Stimulated activated CD4-positive, alpha-beta T cell treated with anti-CD3 and anti-CD28 coated beads, Interleukin-12 subunit alpha, Interleukin-12 subunit beta, amount 100 ng/mL, for 24 hours (primary cell): ENCODE results near the gene SYT12.

ENCODE experiments used
- DNase-seq, 2 experiments: peaks; one replicate each; pipeline ENCODE4 v3.0.0-alpha.2; 2020; ENCODE audit warnings: low read depth in 2 of 2

Gene SYT12

DNA sequence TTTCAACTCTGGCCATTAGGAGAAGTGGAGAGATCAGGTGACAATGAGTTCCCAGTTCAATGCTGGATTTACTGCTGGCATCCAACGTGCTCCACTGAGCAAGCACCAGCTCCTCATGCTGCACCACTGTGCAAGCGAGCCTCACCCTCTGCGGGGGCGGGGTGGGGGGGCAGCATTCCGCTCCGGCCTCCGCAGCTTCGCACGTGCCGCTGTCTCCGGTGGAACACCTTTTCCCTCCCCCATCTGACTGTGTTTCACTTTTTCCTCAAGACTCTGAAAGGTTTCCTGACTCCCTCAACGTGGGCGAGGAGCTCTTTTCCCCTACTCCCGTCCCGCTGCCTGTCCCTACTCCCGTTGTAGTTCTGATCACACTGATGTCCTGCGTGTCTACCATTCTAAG lies 32.9 kb downstream of the SYT12 start:
- DNase-seq = no peak

DNA sequence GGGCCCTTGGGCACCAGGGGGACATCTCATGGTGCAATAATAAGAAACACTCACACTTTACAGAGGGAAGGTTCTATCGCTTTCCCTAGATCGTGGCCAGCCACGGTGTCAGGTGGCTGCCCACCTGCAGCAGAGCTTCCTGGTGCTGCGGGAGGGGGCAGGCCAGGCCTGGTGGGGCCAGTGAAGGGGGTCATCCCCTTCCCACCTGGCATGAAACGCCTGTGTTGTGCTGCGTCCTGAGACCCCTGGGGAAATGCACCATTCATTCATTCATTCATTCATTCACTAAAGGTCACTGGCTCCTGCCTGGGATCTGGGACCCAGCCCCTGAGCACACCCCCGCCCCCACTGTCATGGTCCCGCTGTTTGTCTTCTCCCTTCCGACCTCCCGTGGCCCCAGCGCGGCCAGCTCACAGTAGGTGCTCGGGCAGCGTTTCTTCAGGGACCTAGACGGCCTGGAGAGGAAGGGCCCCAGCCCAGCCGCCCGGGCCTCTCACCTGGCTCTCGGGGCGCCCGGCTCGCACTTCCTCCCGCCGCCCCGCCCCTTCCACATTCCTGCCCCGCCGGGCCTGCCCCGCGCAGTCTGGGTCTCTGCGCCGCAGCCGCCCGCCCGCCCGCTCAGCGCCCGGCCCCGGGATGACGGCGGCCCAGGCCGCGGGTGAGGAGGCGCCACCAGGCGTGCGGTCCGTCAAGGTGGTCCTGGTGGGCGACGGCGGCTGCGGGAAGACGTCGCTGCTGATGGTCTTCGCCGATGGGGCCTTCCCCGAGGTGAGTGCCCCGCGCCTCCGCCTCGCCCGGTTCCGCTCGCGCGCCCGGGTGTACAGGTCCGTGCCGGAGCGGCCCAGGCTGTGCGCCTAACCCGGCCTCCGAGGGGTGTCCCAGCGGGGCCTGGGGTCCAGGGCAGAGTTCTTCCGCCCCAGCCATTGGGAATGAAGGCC lies 33.6 kb downstream of the SYT12 start, which contains the start of gene RHOD:
RHOD (plus strand) TSS at position 581 of the 938 bp plus-strand sequence; CDS start at position 637, 56 bp downstream.
- DNase-seq = peak in 1 of 2 experiments; percentile 34

DNA sequence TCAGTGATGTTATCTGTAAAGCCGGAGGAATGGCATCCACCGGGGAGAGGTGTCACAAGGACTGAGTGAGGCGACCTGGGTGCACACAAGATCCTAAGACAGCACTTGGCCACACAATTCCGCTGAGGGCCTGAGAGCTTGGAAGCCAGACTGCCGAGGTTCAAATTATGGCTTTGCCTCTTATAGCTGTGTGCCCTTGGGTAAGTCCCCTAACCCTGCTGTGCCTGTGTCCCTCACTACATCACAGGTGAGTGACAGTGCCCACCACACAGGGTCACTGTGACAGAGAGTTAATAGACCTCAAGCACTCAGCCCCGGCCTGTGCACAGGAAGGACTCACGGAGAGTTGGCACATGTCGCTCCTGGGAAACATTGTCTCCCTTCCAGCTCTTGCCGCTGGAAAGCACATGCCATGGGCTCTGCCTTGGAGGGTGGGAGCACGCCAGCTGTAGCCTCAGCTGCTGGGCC lies 34.3 kb downstream of the SYT12 start:
- DNase-seq = no peak

DNA sequence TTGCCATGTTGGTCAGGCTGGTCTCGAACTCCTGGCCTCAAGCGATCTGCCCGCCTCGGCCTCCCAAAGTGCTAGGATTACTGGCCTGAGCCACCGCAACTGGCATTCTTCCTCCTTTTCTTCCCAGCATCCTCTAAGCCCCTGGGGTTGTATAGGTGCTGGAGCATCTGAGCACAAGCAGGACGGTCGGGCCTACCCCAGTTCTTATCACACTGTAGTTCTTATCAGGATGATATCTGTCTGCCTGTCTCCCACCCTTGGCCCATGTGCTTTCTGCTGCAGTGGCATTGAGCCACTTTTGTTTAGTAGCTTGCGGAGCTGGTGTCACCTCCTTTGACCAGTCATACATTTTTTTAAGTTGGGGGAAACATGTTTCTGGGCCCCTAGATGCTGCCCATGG lies 35.6 kb downstream of the SYT12 start:
- no peak for DNase-seq

DNA sequence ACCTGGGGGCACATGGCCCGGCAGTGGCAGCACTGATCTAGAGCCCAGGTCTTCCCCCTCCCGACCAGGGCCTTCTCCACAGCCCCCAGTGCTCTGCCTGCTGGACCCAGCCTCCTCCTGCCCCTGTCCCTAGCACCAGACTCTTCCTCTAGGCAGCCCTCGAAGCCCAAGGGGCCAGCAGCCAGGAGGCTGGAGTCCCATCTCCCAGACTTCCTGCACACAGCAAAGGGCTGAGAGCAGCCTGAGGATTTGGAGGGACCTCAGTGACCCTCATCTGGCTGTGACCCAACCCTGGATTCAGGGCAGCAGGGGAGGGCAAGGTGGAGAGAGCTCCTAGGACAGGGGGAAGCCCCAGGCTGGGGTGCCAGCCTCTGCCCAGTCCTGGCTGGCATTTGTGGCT lies 36.7 kb downstream of the SYT12 start:
- no peak for DNase-seq

DNA sequence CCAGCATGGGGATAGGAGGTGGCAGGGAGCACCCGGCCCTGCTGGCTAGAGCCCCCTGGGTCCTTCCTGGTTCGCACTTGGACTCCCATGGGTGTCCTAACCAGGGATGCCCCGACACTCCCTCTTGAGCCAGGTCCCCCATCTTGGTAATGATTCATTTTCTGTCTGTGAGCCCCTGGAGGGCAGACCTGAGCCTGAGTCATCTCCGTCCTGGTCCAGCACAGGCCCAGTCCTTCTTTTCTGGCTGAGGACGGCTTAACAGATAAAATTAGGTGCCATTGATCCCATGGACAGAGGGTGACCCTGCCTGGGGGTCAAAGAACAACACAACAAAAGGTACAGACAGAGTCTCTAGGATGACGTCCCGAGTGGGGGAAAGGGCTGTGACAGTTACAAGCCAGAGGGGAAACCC lies 37.2 kb downstream of the SYT12 start:
- no peak for DNase-seq

DNA sequence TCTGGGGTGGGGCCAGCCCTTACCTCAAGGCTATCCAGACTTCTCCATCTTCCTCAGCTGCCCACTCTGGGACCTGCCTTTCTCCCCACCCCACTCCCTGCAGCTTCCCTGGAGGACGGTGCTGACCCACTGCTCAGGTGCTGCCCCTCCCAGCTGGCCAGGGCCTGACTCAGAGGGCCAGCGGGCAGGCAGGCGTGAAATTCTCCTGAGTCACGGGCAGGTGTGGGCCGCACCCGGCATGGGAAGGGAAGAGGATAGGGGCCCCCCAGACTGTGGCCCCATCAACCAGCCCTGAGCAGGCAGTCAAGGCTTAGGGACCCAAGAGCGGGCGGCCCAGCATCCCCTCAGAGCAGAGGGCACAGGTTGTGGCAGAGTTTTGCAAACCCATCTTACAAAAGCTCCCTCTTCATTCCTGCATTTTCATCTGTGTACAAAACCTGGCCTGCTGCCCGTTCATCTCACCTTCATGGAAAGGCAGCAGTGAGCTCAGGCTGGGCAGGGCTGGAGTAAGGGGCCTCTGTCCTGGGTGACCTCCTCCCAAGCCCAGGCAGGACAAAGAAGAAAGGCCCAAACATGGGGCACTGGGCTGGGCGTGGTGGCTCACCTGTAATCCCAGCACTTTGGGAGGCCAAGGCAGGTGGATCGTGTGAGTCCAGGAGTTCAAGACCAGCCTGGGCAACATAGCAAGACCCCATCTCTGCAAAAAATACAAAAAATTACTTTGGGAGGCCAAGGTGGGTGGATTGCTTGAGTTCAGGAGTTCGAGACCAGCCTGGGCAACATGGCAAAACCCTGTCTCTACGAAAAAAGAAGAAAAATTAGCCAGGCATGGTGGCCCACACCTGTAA lies 39.8 kb downstream of the SYT12 start:
- no peak for DNase-seq

DNA sequence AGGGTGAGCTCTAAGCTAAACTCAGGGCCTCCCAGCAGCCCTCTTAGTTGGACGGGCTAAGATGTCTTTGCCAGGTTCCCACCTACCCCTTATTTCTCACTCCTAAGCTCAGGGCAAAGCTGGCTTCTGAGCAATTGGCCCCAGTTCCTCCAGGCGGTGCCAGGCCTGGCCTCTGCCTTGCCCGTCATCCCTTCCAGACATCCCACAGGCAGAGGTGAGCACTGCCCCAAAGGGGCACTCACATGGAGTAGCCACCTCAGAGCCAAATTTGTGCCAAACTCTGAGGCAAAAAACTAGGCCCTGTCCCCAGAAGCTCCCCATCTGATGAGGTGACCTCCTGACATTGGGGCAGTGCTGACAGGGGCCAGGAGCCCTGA lies 43.4 kb downstream of the SYT12 start:
- no peak for DNase-seq

DNA sequence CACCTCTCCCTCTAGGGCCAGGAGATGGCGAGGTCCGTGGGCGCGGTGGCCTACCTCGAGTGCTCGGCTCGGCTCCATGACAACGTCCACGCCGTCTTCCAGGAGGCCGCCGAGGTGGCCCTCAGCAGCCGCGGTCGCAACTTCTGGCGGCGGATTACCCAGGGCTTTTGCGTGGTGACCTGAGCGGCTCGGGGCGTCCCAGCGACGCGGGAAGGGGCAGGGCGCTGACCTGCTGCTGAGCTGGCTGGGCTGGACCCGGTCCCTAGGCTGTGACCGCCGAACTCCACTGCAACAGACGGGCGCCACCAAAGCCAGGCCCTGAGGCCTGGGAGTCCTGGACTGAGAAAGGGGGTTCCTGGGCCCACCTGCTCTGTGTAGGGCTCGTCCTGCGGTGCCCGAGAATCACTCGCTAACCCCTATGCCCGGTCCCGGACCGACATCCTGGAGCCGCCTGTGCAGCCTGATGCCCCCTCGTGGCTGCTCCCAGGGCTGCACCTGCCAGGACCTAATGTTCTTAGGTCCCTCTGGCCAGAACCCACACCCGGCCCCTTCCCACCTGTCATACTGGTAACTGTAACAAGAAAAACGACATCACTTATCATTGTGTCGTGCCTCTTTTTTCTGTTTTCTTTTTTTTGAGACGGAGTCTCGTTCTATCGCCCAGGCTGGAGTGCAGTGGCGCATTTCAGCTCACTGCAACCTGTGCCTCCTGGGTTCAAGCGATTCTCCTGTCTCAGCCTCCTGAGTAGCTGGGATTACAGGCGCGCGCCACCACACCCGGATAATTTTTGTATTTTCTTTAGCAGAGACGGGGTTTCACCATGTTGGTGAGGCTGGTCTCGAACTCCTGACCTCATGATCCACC lies 48.7 kb downstream of the SYT12 start:
- peak; percentile 51 to 76 for DNase-seq

DNA sequence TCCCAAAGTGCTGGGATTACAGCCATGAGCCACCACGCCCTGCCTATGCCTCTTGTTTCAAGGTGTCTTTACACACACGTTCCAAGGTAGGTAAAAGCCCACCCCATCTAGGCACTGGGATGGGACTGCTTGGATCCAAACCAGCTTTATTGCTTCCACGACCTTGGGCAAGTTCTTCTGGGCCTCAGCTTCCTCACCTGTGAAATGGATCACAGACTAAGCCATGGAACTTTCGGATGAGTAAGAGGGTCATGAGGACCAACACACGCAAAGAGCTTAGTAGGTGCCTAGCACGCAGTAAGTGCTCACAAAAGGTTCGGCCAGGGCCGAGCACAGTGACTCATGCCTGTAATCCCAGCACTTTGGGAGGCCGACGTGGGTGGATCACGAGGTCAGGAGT lies 49.4 kb downstream of the SYT12 start:
- no peak for DNase-seq

DNA sequence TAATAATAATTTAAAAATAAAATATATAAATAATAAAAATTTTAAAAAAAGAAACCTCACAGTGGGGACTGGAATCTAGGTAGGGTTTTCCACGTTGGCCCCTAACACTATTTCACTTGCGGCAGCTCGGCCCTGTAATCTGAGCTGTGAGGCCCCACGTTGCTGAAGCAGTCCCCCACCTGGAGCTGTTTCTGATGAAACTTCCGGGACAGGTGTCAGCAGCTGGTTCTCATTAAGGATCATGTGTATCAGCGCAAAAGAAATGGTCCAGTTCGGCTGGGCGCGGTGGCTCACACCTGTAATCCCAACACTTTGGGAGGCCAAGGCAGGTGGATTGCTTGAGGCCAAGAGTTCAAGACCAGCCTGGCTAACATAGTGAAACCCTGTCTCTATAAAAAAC lies 51.0 kb downstream of the SYT12 start:
- DNase-seq = no peak

DNA sequence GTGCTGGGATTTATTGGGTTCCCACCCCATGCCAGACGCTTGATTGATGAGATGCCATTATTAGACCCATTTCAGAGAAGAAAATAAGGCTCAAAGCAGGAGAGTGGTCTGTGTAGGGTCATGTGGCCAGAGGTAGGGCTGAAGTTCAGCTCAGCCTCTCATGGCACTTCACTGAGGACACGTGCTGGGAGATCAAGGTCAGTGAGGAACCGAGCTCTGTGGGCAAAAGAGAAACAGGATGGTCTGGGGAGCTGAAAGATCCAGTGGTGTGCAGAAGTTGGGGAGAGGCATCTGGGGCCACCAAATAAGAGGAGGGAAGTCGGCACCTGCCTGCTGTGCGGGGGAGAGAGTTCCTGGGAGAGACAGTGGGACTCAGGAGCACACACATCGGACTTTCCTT lies 53.3 kb downstream of the SYT12 start:
- no peak for DNase-seq

DNA sequence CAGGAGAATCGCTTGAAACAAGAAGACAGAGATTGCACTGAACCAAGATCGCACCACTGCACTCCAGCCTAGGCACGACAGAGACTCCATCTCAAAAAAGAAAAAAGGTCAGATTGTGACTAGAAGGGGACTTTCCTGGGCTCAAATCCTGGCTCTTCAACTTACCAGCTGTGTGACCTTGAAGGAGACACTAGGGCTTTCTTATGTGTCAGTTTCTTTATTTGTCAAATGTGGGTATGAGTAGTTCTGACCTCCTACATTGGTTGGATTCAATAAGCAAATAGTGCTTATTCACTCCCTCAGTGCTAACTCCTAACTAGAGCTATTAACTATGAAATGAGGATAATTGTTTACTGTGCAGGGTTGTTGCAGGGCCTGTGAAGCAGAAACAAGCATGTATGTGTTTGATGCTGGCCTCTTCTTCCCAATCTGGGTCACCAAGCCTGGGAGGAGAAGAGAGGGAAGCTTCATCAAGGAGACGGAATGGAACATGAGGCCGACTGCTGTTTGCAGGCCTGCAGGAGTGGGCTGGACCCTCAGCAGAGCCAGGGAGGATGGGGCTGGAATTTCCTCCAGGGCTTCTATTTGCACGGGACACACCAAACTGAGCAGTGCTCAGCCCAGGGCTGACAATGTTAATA lies 56.3 kb downstream of the SYT12 start:
- DNase-seq = no peak

DNA sequence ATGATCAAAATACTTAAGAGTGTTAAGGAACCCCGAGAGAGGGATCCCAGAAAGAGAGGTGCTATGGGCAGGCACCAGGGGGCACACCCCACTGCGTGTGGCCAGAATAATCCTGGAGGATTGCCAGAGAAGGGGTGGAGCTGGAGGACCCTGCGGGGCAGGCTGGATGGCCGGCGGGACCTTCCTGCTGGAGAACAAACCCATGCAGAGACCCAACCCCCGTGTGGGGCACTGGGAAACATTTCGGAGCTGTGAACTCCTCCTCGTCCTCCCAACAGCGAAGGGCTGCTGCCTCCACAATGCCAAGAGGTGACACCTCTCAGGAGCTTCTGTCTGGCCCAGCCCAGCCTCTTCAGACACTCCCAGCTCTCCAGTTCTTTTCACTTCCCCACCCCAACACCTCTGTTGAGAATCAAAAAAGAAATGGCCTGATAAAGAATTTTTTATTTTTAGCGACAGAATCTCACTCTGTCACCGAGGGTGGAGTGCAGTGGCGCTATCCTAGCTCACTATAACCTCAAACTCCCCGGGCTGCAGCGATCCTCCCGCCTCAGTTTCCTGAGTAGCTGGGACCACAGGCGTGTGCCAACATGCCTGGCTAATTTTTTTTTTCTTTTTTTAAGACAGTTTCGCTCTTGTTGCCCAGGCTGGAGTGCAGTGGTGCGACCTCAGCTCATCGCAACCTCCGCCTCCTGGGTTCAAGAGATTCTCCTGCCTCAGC lies 59.3 kb downstream of the SYT12 start:
- DNase-seq = no peak

DNA sequence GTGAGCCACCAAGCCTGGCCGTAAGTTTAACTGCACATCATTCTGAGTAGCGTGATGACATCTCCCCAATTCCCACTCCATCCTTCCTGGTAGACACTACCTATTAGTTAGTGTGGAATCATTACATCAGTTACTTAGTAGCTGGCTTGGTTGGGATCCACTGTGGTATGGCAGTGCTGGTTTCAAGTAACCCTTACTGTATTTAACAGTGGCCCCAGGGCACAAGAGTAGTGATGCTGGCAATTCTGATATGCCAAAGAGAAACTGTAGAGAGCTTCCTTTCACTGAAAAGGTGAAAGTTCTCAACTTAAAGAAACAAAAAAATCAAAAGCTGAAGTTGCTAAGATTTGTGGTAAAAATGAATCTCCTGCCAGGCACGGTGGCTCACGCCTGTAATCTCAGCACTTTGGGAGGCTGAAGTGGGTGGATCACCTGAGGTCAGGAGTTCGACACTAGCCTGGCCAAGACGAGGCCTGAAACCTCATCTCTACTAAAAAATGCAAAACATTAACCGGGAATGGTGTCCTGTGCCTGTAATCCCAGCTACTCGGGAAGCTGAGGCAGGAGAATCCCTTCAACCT lies 60.9 kb downstream of the SYT12 start:
- DNase-seq = no peak

DNA sequence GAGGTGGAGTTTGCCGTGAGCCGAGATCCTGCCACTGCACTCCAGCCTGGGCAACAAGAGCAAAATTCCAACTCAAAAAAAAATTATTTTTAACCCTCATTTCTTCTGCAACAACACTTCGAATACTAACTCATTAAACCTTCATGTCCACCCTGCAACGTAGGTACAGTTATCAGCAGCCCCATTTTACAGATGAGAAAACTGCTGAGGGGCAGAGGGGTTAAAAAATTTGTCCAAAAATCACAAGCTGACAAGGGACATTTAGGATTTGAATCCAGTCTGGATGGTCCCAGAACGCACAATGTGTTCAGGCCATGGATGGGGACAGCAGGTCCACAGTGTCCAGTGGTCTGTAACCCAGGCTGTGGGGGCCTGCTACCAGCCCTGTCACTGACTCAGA lies 62.7 kb downstream of the SYT12 start:
- no peak for DNase-seq

DNA sequence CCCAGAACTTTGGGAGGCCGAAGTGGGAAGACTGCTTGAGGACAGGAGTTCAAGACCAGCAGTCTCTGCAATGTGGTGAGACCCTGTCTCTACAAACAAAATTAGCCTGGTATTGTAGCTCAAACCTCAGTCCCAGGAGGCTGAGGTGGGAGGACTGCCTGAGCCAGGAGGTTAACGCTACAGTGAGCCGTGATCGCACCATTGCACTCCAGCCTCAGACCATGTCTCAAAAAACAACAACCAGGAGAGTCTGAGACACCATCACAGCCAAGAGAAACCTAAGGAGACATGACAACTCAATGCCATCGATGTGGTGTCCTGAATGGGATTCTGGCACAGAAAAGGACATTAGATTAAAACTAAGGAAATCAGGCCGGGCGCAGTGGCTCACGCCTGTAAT lies 67.8 kb downstream of the SYT12 start:
- no peak for DNase-seq

DNA sequence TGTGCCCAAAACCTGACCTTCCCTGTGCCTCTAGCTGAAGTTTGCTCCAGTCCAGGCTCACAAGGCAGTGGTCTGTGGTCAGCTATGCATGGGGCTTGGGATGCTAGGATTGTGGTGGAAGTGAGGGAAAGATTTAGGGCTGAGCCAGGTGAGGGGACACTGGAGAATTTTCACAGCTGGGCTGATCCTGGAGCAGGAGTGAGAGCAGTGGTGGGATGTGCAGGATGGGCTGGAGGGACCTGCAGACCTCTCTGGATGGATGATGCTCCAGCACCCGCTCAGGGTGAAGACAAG lies 72.2 kb downstream of the SYT12 start:
- no peak for DNase-seq

DNA sequence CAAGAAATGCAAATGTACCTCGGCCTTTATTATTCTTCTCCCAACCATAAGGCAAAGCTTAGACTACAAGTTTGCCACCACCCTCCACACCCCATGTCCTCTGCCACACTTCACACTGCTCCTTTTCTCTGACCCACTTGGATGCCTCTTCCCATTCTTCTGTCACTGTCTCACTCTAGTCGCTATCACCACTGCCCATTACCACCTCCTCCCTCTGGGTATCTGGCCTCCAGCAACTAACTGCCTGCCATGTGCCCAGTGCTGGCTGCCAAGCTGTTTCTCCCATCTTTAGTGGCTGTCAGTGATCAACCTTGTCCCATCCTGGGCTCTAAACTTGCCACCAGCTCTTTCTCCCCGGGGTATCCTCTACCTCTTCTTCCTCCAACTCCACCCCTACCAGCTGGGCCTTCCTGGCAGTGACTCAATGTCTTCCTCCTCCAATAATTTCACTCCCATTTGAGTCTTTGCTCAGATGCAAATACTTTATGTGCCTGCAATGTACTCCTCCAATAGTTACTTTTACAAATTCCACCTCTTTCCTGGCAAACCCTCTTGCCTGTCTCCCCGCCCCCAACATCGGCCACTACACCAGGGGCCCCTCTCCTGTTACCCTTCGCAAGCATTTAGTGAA lies 76.0 kb downstream of the SYT12 start:
- no peak for DNase-seq

DNA sequence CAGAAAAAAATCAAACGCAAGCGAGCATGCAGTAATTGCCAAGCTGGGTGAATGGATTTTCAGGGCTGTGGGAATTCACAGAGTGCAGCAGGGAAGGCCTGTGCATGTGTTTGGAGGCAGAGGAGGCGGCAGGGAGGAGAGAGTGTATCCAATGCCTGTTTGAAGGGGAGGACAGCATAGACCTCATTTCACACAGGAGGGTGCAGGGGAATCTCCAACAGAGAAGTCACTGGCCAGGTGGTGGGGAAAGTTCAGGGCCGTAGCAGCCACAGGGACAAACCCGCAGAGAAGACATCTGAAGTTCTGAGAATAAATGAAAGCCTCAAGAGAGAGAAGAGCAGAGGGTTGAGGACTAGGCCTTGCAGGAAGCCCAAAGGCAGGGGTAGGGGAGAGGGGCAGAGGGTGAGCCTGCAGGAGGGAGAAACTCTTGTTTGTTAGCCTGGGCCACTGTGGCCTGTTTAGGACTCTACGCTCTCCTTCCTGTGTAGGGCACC lies 76.9 kb downstream of the SYT12 start:
- no peak for DNase-seq
